GM19324 (cell line): ENCODE results near the gene TAC3.
"Not testable (repeated sequence)": the region's sequence is repeated elsewhere in the genome, so short reads cannot be mapped to it uniquely, and the experiment has no call there.

Experiments used
- ATAC-seq: cut with Tn5 transposase; IDR thresholded peaks from one replicate; pipeline ENCODE4 v1.9.1; 2021; ENCODE audit warnings: mild to moderate bottlenecking, moderate library complexity; ENCODE audit not compliant: unreplicated experiment, low FRiP score

TAC3 gene

DNA sequence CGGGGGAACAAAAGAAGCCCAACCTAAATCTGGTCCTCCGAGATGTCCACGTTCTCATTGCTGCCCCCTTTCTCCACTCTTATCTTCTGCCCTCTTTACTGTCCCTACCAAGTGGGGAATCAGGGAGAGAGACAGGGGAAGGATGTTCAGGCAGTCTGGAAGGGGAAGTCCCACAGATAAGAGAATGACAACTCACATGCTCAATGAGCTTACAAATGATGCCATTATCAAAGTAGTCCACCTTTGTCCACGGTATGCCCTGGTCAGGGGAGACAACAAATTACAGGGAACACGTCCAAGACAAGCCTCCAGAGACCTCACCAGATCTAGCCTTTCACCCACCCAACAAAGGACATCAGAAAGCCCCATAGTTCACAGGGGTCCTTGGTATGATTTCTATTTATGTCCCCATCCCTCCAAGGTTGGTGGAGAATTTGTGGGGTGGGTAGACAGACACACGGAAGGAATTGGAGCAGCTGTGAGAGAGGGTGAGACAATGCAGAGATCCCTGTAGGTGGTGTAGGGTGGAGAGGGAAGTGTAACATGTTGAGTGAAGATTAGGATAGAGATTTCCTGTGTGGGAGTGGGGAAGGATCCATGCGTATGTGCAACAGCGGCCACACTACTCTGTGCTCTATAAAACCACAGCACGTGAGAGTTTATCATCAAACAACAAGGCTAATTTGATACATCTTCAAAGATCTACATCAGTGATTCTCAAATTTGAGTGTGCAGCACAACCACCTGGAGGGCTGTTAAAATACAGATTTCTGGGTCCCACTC is 22.9 kb upstream of the TAC3 start:
- ATAC-seq: no peak

DNA sequence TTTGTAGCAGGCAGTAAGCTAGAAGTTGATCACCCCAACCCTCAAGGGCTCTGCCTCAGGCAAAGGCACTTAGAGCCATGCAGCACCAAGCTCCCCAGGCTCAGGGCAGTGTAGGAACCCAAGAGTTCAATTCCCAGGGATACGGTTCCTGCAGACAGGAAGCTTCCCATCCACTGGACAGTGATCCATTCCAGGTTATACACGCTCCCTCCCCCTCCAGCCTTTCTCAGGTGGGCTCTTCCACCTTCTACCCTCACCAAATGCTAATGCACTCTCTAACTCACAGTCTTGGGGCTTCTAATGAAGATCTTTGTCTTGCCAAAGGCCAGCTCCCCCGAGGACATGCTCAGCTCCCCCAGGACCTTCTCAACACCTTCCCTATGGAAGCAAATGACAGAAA is 20.9 kb upstream of the TAC3 start:
- ATAC-seq: no peak

DNA sequence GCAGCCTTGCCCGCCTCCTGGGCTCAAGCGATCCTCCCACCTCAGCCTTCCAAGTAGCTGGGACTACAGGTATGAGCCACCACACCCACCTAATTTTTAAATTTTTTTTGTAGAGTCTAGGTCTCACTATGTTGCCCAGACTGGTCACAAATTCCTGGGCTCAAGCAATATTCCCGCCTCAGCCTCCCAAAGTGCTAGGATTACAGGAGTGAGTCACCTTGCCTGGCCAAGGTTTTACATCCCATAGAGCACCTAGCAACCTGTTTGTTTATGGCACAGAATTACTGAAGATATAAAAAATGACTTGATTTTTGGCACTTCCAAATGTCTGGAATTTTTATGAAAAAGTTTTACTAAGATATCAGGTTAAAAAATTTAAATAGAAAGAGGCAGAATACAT is 17.1 kb upstream of the TAC3 start:
- no peak for ATAC-seq

GRCh38 chr12:57031789-57032188 is 15.5 kb upstream of the TAC3 start:
- ATAC-seq: no peak

- no peak for ATAC-seq
Observed at GRCh38 chr12:57031138-57031725, 14.9 kb upstream of the TAC3 start.

DNA sequence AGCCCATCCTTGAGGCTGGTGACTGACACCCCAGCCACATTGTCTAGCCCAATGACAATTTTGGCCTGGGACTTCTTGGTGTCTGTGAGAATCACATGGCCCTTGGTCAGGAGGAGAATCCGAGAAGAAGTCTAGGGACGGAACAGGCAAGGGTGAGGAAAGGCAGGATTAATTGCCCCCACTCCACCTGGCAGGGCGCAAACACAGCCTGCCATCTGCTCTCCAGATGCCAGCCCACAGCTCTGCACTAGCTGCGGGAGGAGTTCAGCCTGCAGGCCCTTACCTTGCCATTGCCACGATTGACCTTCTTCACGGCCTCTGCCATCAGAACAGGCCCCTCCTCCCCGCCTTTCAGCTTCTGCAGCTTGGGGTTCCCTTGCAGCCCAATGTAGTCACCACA is 13.1 kb upstream of the TAC3 start:
- ATAC-seq: no peak

DNA sequence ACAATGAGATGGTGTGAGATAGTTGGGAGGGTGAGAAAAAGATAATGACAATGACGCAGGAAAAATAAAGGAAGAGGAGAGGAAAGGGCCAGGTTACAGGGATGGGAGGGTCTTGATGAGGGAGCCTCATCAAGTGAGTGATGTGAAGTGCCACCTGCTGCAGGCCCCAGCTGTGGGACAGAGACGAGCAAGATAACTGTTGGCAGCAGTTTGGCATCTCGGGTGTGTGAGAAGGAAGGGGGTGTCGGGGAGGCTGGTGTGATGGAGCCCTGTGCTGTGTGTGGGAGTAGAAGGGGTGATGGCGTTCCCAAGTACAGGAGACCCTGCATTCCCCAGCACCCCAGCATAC is 11.4 kb upstream of the TAC3 start:
- no peak for ATAC-seq

- no peak for ATAC-seq
Observed at GRCh38 chr12:57027011-57027804, 10.9 kb upstream of the TAC3 start.

DNA sequence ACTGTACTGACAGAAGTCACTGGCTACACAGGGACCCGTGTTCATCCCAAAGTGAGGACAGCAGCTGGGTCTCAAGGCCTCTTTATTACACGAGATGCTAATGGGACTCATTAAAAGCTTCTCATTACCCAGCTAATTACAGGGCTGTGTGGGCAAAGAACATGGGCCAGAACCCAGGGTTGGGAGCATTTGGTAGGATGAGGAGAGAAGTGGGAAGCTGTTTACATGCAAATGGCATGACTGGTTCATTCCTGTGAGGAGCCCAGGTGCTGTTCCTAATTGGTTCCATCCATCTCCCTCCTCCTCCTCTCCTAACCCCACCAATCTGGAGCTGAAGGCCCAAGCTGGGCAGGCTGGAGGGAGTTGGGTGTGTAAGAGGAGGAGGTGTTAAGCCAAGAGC is 8.9 kb upstream of the TAC3 start:
- ATAC-seq: no peak

- not testable (repeated sequence) for ATAC-seq
Observed at GRCh38 chr12:57022324-57022723, 6.0 kb upstream of the TAC3 start.

GRCh38 chr12:57019983-57020719 is 3.8 kb upstream of the TAC3 start:
- ATAC-seq: no peak

DNA sequence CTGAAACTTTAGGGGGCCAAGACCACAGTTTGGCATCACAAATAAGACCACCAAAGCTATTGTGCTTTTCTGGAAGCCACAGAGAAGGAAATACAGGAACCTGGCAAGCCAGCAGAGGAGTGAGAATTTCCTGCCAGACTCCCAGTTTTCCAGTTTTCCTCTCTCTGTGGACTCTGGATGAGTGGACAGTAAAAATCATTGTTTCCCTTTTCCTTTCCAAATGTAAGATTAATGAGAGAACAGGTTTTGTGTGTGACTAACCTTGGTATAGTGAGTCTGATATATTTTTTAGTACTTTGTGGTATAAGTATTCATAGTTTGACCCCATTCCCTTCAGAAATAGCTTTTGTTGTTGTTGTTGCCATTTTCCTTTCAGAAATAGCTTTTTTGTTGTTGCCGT is 2.6 kb upstream of the TAC3 start:
- ATAC-seq: no peak

DNA sequence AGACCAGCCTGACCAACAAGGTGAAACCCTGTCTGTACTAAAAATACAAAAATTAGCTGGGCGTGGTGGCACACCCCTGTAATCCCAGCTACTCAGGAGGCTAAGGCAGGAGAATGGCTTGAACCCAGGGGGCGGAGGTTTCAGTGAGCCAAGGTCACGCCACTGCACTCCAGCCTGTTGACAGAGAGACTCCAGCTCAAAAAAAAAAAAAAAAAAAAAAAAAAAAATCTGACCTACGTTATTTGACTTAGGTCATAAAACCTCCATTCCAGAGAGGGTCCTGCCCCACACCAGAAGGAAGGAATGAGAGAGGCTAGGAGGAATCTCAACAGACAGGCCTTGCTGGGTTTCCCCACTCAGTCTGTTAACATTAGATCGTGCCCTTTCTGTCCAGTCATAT is 2.0 kb upstream of the TAC3 start:
- ATAC-seq: not testable (repeated sequence)

- ATAC-seq: peak; percentile 74
Observed at GRCh38 chr12:57012600-57013465, 3.5 kb downstream of the TAC3 start.

GRCh38 chr12:57011438-57012424 is 4.6 kb downstream of the TAC3 start:
- ATAC-seq: no peak

DNA sequence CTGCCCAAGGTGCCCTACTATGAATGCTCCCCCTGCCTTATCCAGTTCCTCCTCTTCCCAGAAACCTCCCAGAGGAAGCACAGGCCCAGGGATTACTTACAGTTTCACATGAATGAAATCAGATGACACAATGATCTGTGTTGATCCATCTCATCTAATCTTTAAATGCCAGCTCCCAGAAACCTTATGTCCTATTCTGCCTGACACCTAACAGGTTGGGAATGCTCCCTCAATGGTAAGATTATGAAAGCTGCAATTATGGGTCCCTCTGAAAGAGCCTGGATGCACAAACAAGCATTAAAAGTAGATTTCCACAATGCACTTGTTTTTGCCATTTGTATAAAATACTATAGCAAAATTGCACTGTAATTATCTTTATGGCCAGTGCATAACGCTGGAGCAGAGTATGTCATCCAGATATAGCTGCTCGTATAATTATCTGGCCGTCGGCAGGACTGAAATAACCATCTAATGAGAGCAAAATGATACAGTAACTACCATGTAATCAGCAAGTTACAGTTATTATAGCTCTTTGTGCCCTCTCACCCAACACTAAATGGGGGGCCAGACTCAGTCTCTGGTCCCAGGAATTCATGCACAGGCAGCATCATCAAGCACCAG is 5.6 kb downstream of the TAC3 start:
- ATAC-seq: no peak

- no peak for ATAC-seq
Observed at GRCh38 chr12:57009949-57010626, 6.2 kb downstream of the TAC3 start.

- ATAC-seq: no peak
Observed at GRCh38 chr12:57008178-57008577, 8.2 kb downstream of the TAC3 start.
